GM19099 (cell line): Measurements from ENCODE around the gene PLAAT5.

Source experiments
- POLR2A ChIP-seq: IDR thresholded peaks from 3 replicates; pipeline ENCODE4 v1.6.1; 2011; ENCODE audit warnings: low read depth; ENCODE audit not compliant: insufficient read length; ENCODE audit errors: extremely low read depth

Gene PLAAT5

GRCh38 chr11:63444160-63444559 is 46.8 kb downstream of the PLAAT5 start:
- no peak for TF ChIP-seq POLR2A

- TF ChIP-seq POLR2A: no peak
These were observed 47.3 kb downstream of the PLAAT5 start for GRCh38 chr11:63443714-63444113.

GRCh38 chr11:63427971-63428508 is 62.9 kb downstream of the PLAAT5 start:
- no peak for TF ChIP-seq POLR2A

- no peak for TF ChIP-seq POLR2A
These were observed 73.7 kb downstream of the PLAAT5 start for GRCh38 chr11:63417174-63417852.
